ENCODE results near the gene ST6GALNAC2.

- no peak for TF ChIP-seq POLR2AphosphoS5 (IDR thresholded peaks at IDR 0.05; ENCODE audit: low read length)
- TF ChIP-seq POLR2A (IDR thresholded peaks at IDR 0.05; ENCODE audit: low read depth, low read length): no peak
- TF ChIP-seq, protein P1, sequence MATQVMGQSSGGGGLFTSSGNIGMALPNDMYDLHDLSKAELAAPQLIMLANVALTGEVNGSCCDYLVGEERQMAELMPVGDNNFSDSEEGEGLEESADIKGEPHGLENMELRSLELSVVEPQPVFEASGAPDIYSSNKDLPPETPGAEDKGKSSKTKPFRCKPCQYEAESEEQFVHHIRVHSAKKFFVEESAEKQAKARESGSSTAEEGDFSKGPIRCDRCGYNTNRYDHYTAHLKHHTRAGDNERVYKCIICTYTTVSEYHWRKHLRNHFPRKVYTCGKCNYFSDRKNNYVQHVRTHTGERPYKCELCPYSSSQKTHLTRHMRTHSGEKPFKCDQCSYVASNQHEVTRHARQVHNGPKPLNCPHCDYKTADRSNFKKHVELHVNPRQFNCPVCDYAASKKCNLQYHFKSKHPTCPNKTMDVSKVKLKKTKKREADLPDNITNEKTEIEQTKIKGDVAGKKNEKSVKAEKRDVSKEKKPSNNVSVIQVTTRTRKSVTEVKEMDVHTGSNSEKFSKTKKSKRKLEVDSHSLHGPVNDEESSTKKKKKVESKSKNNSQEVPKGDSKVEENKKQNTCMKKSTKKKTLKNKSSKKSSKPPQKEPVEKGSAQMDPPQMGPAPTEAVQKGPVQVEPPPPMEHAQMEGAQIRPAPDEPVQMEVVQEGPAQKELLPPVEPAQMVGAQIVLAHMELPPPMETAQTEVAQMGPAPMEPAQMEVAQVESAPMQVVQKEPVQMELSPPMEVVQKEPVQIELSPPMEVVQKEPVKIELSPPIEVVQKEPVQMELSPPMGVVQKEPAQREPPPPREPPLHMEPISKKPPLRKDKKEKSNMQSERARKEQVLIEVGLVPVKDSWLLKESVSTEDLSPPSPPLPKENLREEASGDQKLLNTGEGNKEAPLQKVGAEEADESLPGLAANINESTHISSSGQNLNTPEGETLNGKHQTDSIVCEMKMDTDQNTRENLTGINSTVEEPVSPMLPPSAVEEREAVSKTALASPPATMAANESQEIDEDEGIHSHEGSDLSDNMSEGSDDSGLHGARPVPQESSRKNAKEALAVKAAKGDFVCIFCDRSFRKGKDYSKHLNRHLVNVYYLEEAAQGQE (IDR thresholded peaks at IDR 0.05; ENCODE audit: low read depth, low read length): no peak
- TF ChIP-seq MTA2 (IDR thresholded peaks at IDR 0.05; ENCODE audit: low read depth): no peak
- TF ChIP-seq NR2C2 (IDR thresholded peaks at IDR 0.05; ENCODE audit: borderline replicate concordance, control insufficient read depth, insufficient read length, low read depth): no peak
- no peak for TF ChIP-seq EZH2 (IDR thresholded peaks at IDR 0.05; ENCODE audit: borderline replicate concordance, control insufficient read depth, low read depth, low read length)
- TF ChIP-seq JUNB (IDR thresholded peaks at IDR 0.05): no peak
- TF ChIP-seq TAF1 (IDR thresholded peaks at IDR 0.05; ENCODE audit: borderline replicate concordance, low read depth, low read length): no peak
Measured at GRCh38 chr17:76626442-76626841, 40.8 kb upstream of the ST6GALNAC2 start.

All from GM12878 (cell line).